Measurements from ENCODE around the gene ARID3A.
A peak's percentile ranks its signal among the peaks of the same experiment; 100 is the strongest.

The ARID3A gene

DNA sequence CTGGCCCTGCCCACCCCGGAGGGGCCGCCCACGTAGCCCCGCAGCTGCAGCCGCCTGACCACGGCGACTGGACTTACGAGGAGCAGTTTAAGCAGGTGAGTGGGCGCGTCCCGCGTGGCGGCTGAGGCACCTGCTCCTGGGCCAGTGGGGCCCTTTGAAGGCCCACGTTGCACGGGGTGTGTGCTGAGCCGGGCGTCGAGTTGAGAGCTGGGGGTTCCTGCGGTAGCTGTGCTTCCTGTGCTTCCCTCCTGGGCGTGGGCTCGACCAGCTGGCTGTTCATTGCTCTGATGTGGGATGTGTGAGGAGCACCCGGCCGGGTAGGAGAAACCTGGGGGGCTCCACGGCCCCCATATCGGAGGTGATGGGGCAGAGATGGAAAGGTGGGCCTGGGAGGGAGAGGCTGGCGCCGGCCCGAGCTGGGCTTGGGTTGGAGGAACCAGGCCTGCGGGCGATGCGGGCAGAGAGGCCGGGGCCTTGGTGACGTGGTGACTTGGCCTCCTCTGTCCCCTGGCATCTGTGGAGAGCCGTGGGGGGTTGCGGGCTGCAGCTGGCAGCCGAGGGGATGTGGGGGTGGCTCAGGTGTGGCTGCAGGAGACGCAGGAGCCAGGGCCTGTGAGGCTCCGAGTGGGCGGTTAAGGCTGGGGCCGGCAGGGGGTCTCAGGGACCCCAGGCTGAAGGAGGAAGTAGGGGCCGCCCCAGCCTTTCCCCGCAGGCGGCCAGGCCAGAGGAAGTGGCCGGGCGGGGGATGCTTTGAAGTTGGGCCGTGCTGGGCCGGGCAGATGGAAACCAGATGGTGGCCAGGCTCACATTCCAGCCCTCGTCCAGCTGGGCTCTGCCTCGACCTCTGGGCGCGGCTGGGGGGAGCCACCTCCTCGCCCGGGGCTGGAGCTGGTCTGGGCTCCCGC is 7.1 kb downstream of the ARID3A start:
- peak in 1 of 5 experiments; percentile 34 for DNase-seq

DNA sequence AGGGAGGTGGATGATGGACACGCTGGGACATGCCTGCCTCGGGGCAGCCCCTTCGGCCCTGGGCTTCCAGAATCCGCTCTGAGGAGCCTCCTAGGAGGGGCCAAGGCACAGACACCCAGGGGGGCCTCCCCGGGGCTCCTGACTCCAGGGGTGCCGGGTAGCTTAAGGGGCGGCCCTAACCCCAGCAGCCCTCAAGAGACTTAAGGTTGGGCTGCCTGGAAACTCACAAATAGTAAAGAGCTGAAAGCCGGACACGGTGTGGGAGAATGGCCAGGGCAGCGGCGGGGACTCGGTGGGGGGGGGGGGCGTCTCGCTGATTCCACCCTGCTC is 7.7 kb downstream of the ARID3A start:
- no peak for DNase-seq

DNA sequence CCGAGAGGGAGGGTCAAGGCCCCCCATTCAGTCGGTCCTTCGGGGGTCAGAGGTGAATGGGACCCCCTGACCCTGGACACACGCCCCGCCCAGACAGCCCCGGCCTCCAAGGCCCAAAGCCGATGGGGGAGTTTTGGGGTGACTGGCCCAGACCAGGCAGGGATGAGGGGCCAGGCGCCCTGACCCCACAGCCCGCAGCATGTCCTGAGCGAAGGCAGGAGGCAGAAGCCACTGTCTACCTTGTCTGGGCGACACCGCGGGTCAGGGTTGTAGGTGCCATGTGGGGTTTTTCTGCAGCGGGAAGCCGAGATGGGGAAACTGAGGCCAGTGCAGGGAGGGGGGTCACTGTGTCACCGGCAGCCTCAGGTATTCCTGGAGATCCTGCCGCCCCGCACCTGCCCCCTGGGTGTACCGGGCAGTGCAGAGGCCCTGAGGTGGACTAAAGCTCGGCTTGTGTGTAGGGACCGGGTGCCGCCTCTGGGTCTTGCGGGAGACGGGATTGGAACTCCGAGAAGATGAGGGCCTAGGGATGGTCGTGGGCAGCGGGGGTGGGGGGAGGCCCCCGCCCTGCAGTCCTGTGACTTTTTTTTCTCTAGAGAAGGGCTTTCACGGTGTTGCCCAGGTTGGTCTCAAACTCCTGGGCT is 8.5 kb downstream of the ARID3A start:
- DNase-seq = no peak

DNA sequence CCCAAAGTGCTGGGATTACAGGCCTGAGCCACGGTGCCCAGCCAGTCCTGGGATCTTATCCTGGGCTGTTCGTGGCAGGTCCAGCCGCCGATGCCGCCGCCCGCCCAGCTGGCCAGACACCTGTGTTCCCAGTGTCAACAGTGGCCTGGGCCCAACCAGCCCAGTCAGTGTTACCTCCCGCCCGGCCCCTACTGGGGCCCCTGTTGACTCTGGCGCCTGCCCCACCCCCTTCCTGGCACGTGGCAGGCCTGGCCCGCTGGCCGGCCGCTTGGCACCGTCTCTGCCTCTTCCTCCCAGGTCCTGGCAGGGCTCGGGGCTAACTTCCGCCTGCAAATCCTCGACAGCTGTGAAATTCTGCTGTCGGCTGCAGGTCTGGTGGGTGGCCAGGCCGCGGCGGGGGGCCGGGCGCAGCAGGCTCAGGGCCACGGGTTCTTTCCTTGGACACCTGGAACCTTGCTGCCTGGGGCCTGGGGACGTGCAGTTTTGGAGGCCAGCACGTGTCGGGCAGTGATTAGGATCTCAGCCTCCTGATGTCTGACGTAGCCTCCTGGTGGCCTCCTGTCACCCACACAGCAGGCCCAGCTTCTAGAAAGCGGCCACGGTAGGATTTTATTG is 9.1 kb downstream of the ARID3A start:
- DNase-seq = no peak

DNA sequence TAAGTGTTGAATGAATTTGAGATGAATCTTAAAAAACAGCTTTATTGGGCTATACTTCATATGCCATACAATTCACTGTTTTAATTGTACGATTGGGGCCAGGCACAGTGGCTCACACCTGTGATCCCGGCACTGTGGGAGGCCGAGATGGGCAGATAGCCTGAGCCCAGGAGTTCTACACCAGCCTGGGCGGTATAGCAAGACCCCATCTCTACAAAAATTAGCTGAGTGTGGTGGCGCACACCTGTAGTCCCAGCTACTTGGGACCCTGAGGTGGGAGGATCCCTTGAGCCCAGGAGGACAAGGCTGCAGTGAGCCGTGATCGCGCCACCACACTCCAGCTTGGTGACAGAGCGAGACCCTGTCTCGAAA is 10.3 kb downstream of the ARID3A start:
- no peak for DNase-seq

DNA sequence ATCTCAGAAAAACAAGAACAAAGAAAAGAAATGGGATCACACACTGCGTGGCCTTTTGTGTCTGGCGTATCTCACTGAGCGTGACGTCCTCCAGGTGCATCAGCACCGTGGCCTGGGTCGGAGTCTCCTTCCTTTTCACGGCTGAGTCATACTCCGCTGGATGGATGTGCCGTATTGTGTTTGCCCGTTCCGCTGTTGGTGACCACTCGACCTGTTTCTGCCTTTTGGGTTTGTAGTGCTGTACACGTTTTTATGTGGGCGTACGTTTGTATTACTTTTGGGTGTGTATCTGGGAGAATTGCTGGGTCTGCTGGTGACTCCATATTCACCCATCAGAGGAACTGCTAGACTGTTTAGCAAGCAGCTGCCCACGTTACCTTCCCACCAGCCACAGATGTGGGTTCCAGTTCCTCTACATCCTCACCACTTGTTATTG is 11.4 kb downstream of the ARID3A start:
- DNase-seq = peak in 2 of 5 experiments; percentile 65 to 75

DNA sequence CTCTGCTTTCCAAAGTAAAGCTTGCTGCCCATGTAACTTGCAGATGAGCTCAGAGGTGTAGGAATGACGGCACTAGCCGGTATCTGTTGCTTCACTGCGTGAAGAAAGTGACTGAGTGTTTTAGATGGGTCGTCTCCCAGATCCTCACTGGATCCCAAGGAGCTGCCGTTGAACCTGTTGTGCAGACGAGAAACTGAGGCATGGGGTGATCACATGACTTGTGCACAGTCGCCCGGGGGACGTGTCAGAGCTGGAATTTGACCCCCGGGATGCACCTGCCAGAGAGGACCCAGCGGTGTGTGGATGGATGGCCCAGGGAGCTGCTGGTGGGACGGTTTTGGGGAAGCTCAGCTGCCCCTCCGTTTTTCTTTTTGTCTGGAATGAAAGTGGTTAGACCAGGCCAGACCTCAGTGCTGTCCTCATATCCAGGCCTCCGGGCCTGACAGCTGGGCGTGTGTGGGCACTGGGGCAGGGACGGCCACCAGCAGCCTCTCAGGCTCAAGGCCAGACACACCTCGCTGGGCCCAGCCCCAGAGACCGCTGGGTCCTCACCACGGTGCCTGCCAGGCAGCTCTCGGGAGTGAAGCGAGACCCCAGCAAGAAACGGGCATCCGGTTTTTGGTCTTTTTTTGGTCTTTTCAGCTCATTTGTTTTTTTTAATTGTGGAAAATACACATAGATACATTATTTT is 12.5 kb downstream of the ARID3A start:
- DNase-seq = no peak

DNA sequence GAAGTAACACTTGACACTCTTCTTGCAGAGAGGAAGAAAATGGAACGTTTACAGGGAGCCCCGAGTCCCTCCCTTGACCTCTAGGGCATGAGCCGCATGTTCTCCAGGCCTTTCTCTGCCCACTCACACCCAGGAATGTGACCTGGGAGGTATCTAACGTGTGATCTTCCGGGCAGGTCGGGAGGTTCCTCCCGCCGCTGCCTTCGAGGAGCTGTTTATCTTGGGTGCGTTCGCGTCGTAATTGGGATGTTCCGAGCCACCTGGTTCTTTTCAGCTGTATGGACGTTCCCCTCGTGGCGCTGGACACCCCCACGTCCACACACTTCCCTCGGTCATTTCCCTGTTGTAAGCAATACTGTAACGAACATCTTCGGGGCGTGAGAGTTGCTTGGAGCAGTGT is 13.6 kb downstream of the ARID3A start:
- DNase-seq = no peak

DNA sequence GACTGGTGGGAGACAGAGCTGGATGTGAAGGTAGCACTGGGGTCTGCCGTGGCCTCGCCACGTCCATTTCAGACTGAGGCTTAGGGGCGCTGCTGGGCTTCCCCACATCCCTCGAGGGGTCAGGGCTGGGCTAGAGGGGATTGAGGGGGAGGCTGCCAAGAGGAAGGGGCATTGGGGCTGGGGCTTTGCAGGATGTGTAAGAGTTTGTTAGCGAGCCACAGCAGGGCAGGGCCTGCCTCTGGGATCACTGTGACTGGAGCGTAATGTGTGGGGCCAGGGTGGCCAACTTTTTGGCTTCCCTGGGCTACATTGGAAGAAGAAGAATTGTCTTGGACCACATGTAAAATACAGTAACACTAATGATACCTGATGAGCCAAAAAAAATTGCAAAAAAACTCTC is 14.1 kb downstream of the ARID3A start:
- no peak for DNase-seq

DNA sequence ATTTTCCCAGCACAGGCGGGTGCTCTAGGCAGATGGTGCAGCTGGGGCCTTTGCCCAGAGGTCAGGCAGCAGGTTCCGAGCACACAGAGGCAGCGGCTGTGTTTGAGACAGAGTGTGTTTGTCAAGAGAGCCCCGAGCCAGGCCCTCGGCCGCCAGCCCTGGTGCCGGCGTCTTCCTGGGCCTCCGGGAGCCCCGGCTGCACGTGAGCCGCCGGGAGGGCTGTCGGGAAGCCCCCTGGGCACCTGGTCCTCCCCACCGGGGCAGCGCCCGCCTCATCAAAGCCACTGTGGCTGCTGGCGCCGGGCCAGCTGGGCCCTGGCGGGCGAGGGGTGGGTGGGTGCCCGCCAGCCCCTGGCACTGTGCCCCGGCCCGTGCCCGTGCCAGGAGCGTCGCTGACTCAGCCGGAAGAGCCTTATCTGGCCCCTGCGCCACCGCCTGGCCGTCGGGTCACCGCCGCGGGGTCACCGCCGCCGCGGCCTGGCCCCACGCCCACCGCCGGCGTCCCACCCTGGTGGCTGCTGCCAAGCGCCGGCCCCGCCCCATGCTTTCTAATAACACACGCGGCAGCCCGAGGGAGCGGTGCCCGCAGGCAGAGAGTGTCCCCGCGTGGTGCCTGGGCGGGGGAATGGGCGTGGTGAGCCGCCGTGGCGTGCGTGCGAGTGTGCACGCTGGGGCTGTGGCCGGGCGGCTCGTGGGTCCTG is 14.9 kb downstream of the ARID3A start:
- peak; percentile 51 to 91 (median 69) for DNase-seq

DNA sequence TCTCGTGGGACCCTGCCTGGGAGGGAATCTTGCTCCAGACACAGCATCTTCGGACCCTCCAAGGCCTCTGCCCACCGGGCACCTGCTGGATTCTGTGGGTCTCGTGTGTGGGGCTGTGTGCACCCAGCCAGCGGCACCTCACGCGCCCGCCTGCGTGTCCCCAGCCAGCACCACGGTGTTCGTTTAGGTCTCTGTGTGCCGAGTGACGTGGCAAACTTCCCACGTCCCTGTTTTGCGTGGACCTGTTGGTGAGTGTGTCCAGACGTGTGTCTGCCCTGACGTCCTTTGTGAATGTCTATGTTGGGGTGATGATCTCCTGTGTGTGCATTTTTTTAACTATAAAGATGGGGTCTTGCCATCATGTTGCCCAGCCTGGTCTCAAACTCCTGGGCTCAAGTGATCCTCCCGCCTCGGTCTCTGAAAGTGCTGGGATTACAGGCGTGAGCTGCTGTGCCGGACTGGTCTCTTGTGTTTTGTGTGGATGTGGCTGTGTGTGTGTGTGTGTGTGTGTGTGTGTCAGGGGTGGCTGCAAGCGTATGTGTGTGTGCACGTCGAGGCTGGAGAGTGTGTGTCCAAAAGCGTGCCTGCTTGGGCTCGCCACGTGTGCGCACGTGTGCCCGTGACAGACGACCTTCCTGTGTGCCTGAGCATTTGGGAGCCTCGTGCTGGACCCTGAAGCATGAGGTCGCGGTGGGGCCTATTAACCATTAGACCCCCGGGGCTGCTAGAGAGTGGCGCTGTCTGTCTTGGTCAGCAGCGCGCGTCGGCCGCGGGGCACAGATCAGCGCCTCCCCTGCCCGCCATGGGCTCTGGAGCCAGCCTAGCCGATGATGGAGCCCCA is 15.7 kb downstream of the ARID3A start:
- no peak for DNase-seq

DNA sequence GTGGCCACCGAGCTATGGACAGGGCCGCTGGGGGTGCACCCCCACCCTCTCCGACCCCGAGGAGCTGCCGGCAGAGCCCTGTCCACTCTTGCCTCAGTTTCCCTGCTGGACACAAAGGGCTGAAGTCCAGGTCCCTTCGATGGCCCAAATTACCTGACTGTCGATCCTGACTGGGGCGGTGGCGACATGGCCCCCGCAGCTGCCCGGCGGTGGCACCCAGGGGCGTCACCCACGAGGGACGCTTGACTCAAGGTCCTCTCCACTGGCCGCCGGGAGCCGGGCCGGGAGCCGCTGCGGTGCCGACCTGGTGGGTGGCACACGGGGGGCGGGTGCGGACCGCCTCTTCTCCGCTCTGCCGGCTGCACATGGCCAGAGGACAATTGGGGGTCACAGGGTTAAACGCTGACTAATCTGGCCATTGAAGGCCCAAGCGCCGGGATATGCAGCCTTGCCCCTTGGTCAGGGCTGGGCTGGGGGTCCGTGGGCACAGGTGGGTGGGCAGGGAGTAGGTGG is 16.4 kb downstream of the ARID3A start:
- no peak for DNase-seq

DNA sequence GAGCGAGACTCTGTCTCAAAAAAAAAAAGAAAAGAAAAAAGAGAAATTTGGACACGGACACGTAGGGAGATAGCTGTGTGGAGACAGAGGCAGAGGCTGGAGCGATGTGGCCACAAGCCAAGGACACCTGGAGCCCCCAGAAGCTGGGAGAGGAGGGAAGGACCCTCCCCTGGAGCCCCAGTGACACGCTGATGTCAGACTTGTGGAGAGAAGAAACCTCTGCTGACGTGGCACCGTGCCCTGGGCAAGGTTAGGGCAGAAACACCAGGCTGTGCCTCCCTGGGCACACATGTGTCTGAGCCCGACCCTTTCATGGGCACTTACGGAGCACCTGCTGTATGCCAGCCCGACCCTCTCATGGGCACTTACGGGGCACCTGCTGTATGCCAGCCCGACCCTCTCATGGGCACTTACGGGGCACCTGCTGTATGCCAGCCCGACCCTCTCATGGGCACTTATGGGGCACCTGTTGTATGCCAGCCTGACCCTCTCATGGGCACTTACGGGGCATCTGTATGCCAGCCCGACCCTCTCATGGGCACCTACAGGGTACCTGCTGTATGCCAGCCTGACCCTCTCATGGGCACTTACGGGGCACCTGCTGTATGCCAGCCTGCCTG is 17.8 kb downstream of the ARID3A start:
- DNase-seq = no peak

DNA sequence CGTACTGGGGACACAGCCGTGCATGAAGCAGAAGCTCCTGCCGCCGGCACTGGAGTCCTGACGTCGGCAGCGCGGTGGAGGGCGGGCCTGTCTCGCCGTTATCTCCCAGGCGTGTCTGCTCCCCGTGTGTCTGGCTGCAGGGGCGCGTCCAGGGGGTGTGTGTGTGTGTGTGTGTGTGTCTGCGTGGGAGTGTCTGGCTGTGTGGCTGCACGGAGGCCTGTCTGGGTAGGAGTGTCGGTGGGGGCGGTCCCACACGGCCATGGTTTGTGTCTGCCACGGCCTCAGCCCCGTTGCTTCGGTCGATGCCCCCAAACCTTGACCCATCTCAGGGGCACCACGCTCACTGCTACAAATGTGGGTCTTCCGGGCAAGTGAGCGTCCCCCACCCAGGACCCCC is 18.3 kb downstream of the ARID3A start:
- peak in 1 of 5 experiments; percentile 33 for DNase-seq

DNA sequence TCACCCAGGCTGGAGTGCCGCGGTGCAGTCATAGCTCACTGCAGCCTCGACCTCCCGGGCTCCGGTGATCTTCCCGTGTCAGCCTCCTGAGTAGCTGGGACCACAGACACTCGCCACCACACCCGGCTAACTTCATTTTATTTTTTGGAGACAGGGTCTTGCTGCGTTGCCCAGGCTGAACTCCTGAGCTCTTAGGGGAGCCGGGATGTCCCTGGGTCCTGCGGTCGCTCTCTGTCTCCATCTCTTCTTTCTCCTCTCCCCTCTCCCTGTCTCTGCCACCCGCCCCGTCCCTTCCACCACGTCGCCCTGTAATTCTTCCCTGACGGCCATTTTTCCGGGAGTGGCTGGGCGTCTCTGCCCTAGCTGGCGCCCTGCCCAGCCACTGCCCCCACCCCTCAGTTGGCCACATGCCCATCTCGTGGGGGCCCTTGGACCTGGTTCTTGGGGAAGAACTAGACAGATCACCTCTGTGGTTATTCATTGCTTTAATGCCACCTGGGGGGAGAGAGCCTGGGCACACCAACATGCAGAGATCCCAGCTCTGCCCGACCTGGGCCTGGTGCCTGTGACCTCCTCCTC is 18.9 kb downstream of the ARID3A start:
- no peak for DNase-seq

DNA sequence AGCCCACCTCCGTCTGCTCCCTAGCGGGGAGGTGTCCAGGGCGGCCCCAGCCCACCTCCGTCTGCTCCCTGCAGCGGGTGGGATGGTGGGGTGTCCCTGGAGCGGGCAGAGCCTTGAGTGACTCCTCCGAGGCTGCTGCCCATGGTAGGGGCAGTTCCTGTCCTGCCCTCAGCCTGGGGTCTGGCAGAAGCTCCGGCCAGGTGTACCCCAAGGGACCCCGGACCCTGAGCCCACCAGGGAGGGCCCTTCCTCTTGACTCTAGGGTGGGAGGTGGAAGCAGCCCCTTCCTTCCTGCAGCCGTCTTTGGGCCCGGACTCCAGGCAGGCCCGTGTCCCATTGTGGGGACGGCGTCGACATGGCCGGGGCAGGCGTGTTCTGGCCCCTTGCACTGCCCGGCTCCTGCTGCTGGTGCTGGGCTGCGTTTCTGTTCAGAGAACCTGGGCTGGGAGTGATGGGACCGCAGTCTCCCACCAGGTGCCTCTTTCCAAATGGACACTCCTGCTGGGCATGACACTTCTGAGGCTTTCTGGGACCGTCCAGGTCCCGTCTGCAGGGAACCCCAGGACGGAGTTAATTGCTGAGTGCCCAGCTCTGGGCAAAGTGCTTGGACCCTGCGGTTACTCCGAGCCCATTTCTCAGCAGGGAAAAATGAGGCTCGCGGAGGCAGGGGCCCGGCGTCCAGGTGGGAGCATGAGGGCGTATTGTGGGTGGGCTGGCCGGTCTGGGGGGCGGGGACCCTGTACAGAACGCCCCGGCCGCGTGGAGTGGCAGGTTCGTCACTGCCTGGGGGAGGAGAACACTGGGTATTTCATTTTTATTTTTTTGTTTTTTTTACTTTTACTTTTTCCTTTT is 19.8 kb downstream of the ARID3A start:
- no peak for DNase-seq

DNA sequence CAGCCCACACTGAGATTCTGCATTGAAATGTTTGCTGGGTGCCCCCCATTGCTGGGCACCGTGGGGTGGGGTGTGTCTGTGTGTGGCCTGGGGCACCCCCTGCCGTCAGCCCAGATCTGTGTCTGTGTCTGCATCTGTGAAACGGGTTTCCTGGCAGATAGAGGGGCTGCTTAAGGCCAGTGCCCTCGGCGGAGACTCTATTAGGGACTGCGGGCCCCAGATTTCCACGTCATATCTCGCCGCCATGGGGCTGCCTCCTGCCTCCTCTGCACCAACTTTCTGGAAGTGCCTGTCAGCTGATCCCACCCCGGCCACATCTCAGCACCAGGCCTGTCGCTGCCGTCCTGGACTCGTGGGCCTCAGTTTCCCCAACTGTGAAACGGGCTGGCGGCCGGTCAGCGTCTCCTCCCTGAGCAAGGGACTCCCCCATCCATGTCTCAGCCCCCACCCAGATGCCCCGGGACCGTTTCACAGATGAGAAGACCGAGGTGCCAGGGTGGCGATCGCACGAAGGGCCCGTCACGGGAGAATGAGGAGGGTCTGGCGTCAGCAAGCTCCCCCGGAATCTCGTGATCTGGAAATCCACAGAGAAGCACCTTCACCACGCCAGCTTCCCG is 21.4 kb downstream of the ARID3A start:
- DNase-seq = no peak

DNA sequence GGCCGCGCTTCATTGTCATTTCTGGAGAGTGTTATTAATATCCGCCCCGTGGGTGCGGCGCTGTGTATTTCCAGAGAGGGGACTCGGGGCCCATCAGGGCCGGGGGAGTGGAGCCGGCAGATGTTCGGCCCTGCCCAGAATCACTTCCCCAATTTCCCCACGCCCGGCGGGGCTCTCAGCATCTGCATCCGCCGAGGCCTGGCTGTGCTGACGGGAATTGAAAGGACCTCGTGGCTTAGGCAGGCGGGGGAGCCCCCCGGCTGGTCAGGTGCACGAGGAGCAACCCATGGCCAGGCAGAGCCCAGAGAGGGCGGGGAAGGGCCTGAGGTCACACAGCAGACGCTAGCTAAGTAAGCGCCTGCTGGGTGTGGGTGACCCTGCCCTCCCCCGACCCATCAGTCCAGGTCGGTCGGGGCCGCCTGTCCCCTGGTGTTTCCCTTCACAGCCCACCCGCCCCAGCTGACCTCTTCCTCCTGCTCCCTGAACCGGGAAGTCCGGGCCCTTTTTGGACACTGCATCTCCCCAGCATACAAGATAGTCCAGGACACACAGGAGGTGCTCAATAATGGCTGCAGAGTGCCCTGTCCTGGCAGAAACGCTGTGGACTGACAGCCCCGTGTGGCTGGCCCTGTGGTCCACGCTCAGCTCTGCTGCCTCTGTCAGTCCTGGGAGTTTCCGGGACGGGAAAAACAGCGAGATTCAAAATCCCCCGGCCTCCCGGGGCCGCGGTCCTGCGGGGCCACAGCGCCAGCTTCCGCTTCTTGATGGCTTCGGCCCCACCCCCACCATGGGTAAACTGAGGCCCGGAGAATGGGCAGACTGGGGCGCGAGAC is 22.1 kb downstream of the ARID3A start:
- DNase-seq = no peak
